ENCODE results near the gene NXPH4. TPM values are rescaled to one million over a fixed set of nuclear protein-coding genes. Genes with fewer than 3 reads are reported as not detected.

NXPH4 gene
- total RNA-seq, 4 donors from 2014 or later: 0.21 to 5.0 (median 2.5) TPM

GRCh38 chr12:57273516-57273915 is 56.9 kb downstream of the NXPH4 start:
- intact Hi-C loops (cut with DNase I): no loop called here
- H3K27me3 ChIP-seq: no peaks in the 10 kb centered on the region
- H3K36me3 ChIP-seq: peaks cover 5 to 98% (median 9%) of the 10 kb centered on the region in 3 donors
- no peak for DNase-seq
- H3K4me1 ChIP-seq: no peaks in the 10 kb centered on the region
- H3K4me3 ChIP-seq: no peak overlapping the region
- no peaks in the 10 kb centered on the region for H3K9me3 ChIP-seq
- TF ChIP-seq POLR2A (IDR thresholded peaks at IDR 0.05): no peak
- TF ChIP-seq CTCF (IDR thresholded peaks at IDR 0.05): no peak
- H3K27ac ChIP-seq: no peak overlapping the region

Small RNAs within 50 kb of the gene (small RNA-seq; reads per million reads assigned to genes)
- gene MIR1228: 0.07 to 0.60 (median 0.11) reads per million in 4 donors

Other genes starting within 250 kb of the NXPH4 start
- gene ZBTB39, start 210.2 kb upstream of the NXPH4 start, total RNA-seq: 1 to 10 TPM; 2.1 to 6.5 (median 4.0) TPM
- not detected for gene TAC3, start 200.3 kb upstream of the NXPH4 start, total RNA-seq
- gene MYO1A, start 166.7 kb upstream of the NXPH4 start, total RNA-seq: under 1 TPM in 2 of 4 donors, not detected in 2; 0.38 to 0.48 TPM
- 1 to 10 TPM; 4.1 to 7.6 (median 6.7) TPM for gene NEMP1, start 138.0 kb upstream of the NXPH4 start, total RNA-seq
- 10 to 100 TPM in 3 of 4 donors, 1 to 10 TPM in 1; 9.1 to 25.2 (median 13.3) TPM for gene NAB2, start 127.7 kb upstream of the NXPH4 start, total RNA-seq
- gene STAT6, start 105.4 kb upstream of the NXPH4 start, total RNA-seq: 100 to 1,000 TPM in 2 of 4 donors, 10 to 100 TPM in 2; 72.7 to 138 (median 102) TPM
- gene LRP1, start 88.3 kb upstream of the NXPH4 start, total RNA-seq: 100 to 1,000 TPM in 1 of 4 donors, 10 to 100 TPM in 3; 60.8 to 147 (median 81.9) TPM
- gene LRP1-AS, start 69.2 kb upstream of the NXPH4 start, total RNA-seq: not detected
- gene SHMT2, start 12.9 kb downstream of the NXPH4 start, total RNA-seq: 100 to 1,000 TPM in 1 of 4 donors, 10 to 100 TPM in 3; 56.1 to 104 (median 76.6) TPM
- gene STAC3, start 34.4 kb downstream of the NXPH4 start, total RNA-seq: under 1 TPM; 0.29 to 0.95 (median 0.47) TPM
- 10 to 100 TPM; 21.7 to 37.6 (median 29.3) TPM for gene R3HDM2, start 214.2 kb downstream of the NXPH4 start, total RNA-seq
- gene INHBC, start 218.0 kb downstream of the NXPH4 start, total RNA-seq: not detected
- not detected for gene INHBE, start 238.5 kb downstream of the NXPH4 start, total RNA-seq
- gene GLI1, start 243.0 kb downstream of the NXPH4 start, total RNA-seq: under 1 TPM in 2 of 4 donors, not detected in 2; 0.09 to 0.48 TPM

Measured in esophagus squamous epithelium (tissue), 5 donors.